Astrocyte (in vitro differentiated cells and primary cell): ENCODE results near the gene TRPC4.

Experiments
- CTCF ChIP-seq: IDR thresholded peaks from 2 replicates; pipeline ENCODE4 v1.5.1; 2011; ENCODE audit warnings: low read depth, mild to moderate bottlenecking, inconsistent platforms, low read length, moderate library complexity; ENCODE audit not compliant: insufficient read depth
- EZH2 ChIP-seq: IDR thresholded peaks from 2 replicates; pipeline ENCODE4 v1.6.1; 2012; ENCODE audit warnings: mild to moderate bottlenecking, low read length, inconsistent platforms; ENCODE audit not compliant: insufficient read depth

- no peak for TF ChIP-seq CTCF
- no peak for TF ChIP-seq EZH2
These were observed 9.3 kb upstream of the TRPC4 start for GRCh38 chr13:37878921-37879320.
